Measurements from ENCODE around the gene ISOC2.

ISOC2 gene

GRCh38 chr19:55406826-55407549, 54.5 kb downstream of the ISOC2 start:
- DNase-seq (ENCODE audit: low read depth): no peak

GRCh38 chr19:55406091-55406825, 55.2 kb downstream of the ISOC2 start:
- DNase-seq (ENCODE audit: low read depth): no peak

GRCh38 chr19:55405638-55406037, 55.8 kb downstream of the ISOC2 start:
- DNase-seq (ENCODE audit: low read depth): no peak
